SK-N-SH (cell line): ENCODE data around the gene CCDC167. TPM values are rescaled to one million over a fixed set of nuclear protein-coding genes. Genes with fewer than 3 reads are reported as not detected.
A peak's percentile ranks its signal among the peaks of the same experiment; 100 is the strongest.

Experiments
- CTCF ChIA-PET: fragments of 300-600, 350-600 bp; formaldehyde crosslinking; extraction: SDS; loops from one replicate; lab custom pipeline; 2021; lab: Yijun Ruan, JAX
- POLR2A ChIA-PET: fragments of 350-600 bp; sonication (Branson Sonifier 250); formaldehyde crosslinking; extraction: SDS; loops from one replicate; lab custom pipeline; 2020; ENCODE audit warnings: antibody characterized with exemption, inconsistent platforms; lab: Yijun Ruan, JAX
- DNase-seq: peaks from one replicate; pipeline ENCODE4 v3.0.0; 2012
- H2AFZ ChIP-seq: fragments of 200-600 bp; sonication (generic); 2 replicates; pipeline ENCODE4 v1.8.1; 2016; ENCODE audit warnings: antibody characterized with exemption, mild to moderate bottlenecking, low read depth
- H3F3A ChIP-seq: fragments of 200-600 bp; sonication (generic); replicated peaks from 2 replicates; pipeline ENCODE3; 2016; ENCODE audit warnings: antibody characterized with exemption, mild to moderate bottlenecking; ENCODE audit not compliant: insufficient read depth
- H3K27ac ChIP-seq, 2 experiments: fragments of 200-500 bp in 1 of 2; fragments of 200-600 bp in 1 of 2; sonication (Bioruptor generic) in 1 of 2; sonication (generic), shearing (Covaris generic) in 1 of 2; 2 replicates each; pipeline versions ENCODE4 v1.5.1 to v1.6.1; 2014 to 2016; ENCODE audit warnings: low read depth in 2 of 2, inconsistent platforms in 1 of 2, low read length in 1 of 2, mild to moderate bottlenecking in 1 of 2, mixed read lengths in 1 of 2
- H3K27me3 ChIP-seq: fragments of 200-600 bp; sonication (generic), shearing (Covaris generic); 2 replicates; pipeline ENCODE4 v1.6.1; 2016; ENCODE audit warnings: mixed run types; ENCODE audit not compliant: insufficient read depth
- H3K36me3 ChIP-seq, 2 experiments: fragments of 200-500 bp in 1 of 2; fragments of 200-600 bp in 1 of 2; sonication (Bioruptor generic) in 1 of 2; sonication (generic) in 1 of 2; replicated peaks in 1 of 2; 2 replicates each; pipeline versions ENCODE3 to v1.5.1; 2014 to 2016; ENCODE audit warnings: low read length in 1 of 2, mild to moderate bottlenecking in 1 of 2; ENCODE audit not compliant: insufficient read depth in 2 of 2, control insufficient read depth in 1 of 2
- H3K4me1 ChIP-seq, 2 experiments: fragments of 200-500 bp in 1 of 2; fragments of 200-600 bp in 1 of 2; sonication (Bioruptor generic) in 1 of 2; sonication (generic), shearing (Covaris generic) in 1 of 2; 2 replicates each; pipeline versions ENCODE4 v1.5.1 to v1.6.1; 2014 to 2016; ENCODE audit warnings: low read depth in 1 of 2, low read length in 1 of 2, mixed run types in 1 of 2; ENCODE audit not compliant: insufficient read depth in 2 of 2, control insufficient read depth in 1 of 2
- H3K4me2 ChIP-seq: fragments of 200-600 bp; sonication (generic), shearing (Covaris generic); 2 replicates; pipeline ENCODE4 v1.6.1; 2017; ENCODE audit warnings: mixed run types
- H3K4me3 ChIP-seq, 2 experiments: fragments of 200-500 bp in 1 of 2; fragments of 200-600 bp in 1 of 2; sonication (Bioruptor generic) in 1 of 2; sonication (generic), shearing (Covaris generic) in 1 of 2; 2 replicates each; pipeline versions ENCODE4 v1.5.1 to v1.8.1; 2014 to 2016; ENCODE audit warnings: low read depth in 2 of 2, inconsistent platforms in 1 of 2, low read length in 1 of 2, mild to moderate bottlenecking in 1 of 2, mixed read lengths in 1 of 2, moderate library complexity in 1 of 2
- H3K79me2 ChIP-seq: fragments of 200-600 bp; sonication (generic); 2 replicates; pipeline ENCODE4 v1.8.1; 2017; ENCODE audit warnings: mild to moderate bottlenecking; ENCODE audit not compliant: insufficient read depth
- H3K9ac ChIP-seq: fragments of 200-600 bp; sonication (generic); 2 replicates; pipeline ENCODE4 v1.6.1; 2017; ENCODE audit warnings: mixed run types
- H3K9me2 ChIP-seq: fragments of 200-600 bp; sonication (generic); 2 replicates; pipeline ENCODE4 v1.6.1; 2017; ENCODE audit warnings: mixed run types
- H3K9me3 ChIP-seq: fragments of 200-600 bp; sonication (generic); 2 replicates; pipeline ENCODE4 v1.6.1; 2017; ENCODE audit warnings: mixed run types, mild to moderate bottlenecking, moderate library complexity
- H4K20me1 ChIP-seq: fragments of 200-600 bp; sonication (generic); 2 replicates; pipeline ENCODE4 v1.6.1; 2017; ENCODE audit warnings: mild to moderate bottlenecking, mixed run types; ENCODE audit not compliant: insufficient read depth
- CHD2 ChIP-seq: fragments of 150-350 bp; IDR thresholded peaks from 2 replicates; pipeline ENCODE4 v1.6.1; 2018; ENCODE audit warnings: low read length; ENCODE audit not compliant: partially characterized antibody
- CTCF ChIP-seq: fragments of 200-600 bp; sonication (generic); IDR thresholded peaks from 2 replicates; pipeline ENCODE4 v1.6.1; 2017; ENCODE audit warnings: antibody characterized with exemption, mild to moderate bottlenecking, moderate library complexity
- FOSL2 ChIP-seq: IDR thresholded peaks from 2 replicates; pipeline ENCODE4 v1.4.0; 2012; ENCODE audit warnings: low read depth, mild to moderate bottlenecking, moderate library complexity, borderline replicate concordance
- FOXJ3 ChIP-seq: sonication (generic); formaldehyde crosslinking; IDR thresholded peaks from 2 replicates; pipeline ENCODE4 v1.5.1; 2020; ENCODE audit warnings: mild to moderate bottlenecking, missing genetic modification reagents
- MEF2A ChIP-seq: IDR thresholded peaks from 2 replicates; pipeline ENCODE4 v1.4.0; 2012; ENCODE audit warnings: low read depth, borderline replicate concordance
- RAD21 ChIP-seq: IDR thresholded peaks from 2 replicates; pipeline ENCODE4 v1.6.1; 2012; ENCODE audit warnings: mild to moderate bottlenecking, low read length
- RFX5 ChIP-seq: IDR thresholded peaks from 2 replicates; pipeline ENCODE4 v1.6.1; 2012; ENCODE audit warnings: mild to moderate bottlenecking, improper control_type of control experiment, low read length
- SMC3 ChIP-seq: IDR thresholded peaks from 2 replicates; pipeline ENCODE4 v1.6.1; 2012; ENCODE audit warnings: low read depth, low read length, improper control_type of control experiment
- YY1 ChIP-seq: IDR thresholded peaks from 2 replicates; pipeline ENCODE4 v1.4.0; 2012; ENCODE audit warnings: low read depth, mild to moderate bottlenecking
- ZBTB33 ChIP-seq: IDR thresholded peaks from 2 replicates; pipeline ENCODE4 v1.4.0; 2012; ENCODE audit warnings: low read depth, borderline replicate concordance
- WGBS: methylation state at CpG from one replicate; pipeline ENCODE4 v1.1.6; 2017; ENCODE audit warnings: low lambda C conversion rate; 5-methylcytosine and 5-hydroxymethylcytosine counted together
- polyA plus RNA-seq, 3 experiments: library from polyadenylated mRNA; depleted of rRNA; stranded (reverse); fragments of >200 nt; gene quantifications; 2 replicates each; pipeline ENCODE4 v1.2.3, GENCODE V29; 2012
- TF ChIP-seq, protein P1 (sequence below): fragments of 150-350 bp; IDR thresholded peaks from 2 replicates; pipeline ENCODE4 v1.6.1; 2016; ENCODE audit warnings: mild to moderate bottlenecking, low read depth, low read length

The CCDC167 gene
- polyA plus RNA-seq, 1 of the 3 experiments (the other 2 are of a cell fraction): 49.1 TPM

DNA sequence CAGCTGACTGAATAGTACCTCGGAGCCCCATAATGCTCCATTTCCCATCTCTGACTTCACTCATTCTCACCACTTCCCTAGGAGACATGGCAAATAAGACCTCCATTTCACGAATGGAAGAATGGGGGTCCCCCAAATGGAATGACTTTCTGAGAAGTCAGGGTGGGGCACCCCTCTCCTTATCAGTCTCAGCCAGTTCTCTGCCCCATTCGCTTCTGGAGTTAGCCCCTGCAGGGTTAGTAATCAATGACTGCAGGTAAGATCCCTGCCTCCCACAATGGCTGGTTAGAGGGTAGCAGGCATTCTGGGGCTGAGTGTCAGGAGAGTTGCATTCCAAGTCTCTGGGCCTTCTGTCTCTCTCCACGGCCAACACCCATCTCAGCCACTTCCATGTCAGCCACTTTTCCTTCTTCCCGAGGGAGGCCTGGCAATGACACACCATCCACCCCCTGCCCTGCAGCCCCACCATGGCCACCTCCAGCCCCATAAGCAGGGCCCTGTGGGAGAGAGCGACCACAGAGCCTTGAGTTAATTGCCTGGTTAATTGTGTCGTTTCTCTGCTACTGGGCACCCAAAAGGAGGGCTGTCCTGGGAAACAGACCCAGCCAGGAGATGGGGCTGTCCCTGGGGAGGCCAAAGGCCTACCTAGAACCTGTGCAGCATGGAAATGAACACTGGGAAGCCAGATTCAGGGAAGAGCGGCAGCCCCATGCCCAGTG, 13.4 kb downstream of the CCDC167 start (continued):
- no peak for TF ChIP-seq ZBTB33

DNA sequence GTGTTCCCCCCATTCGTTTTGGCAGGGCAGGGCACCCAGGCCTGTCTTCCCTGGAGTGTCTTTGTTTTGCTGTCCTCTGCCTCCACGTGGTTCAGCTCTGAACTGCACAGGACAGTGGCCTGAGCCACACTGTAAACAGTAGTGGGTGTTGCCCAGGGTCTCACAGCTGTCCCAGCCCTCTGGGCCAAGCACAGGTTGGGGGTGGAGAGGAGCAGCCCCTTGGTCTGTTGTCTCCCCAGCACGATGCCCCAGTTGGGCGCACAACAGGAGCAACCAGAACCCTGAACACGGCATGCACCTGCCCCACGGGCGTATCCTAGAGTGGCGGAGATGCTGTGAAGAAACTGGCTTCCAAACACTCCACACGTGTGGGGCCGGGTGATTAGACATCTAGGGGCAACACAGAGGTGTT, 14.4 kb downstream of the CCDC167 start:
- ChIA-PET CTCF (interaction anchor here (0.6 to 10.8 kb wide), 40 partner anchors 10 to 590 kb away, joined by 3 to 116 read pairs (median 3); no protein-coding TSS in a partner anchor), POLR2A (interaction anchor here (0.7 to 0.8 kb wide), 2 partner anchors 63 to 81 kb away, joined by 3 to 5 read pairs; no protein-coding TSS in a partner anchor)
- Histone ChIP-seq H3K79me2 (no peaks in the 10 kb centered on the region), H3K4me3 (no peak overlapping the region), H3K36me3 (peaks cover 0 to 34% of the 10 kb centered on the region in 2 experiments), H4K20me1 (no peaks in the 10 kb centered on the region), H3K27ac (peak overlapping the region in 1 of 2 experiments; percentile 19; a peak in 1 of 4 replicates), H3K9me2 (no peaks in the 10 kb centered on the region), H3K27me3 (no peaks in the 10 kb centered on the region), H3K4me1 (peaks cover 0 to 41% of the 10 kb centered on the region in 2 experiments; a peak in 1 of 4 replicates), H2AFZ (no peak overlapping the region), H3K9me3 (no peaks in the 10 kb centered on the region), H3K9ac (no peak overlapping the region), H3K4me2 (no peak overlapping the region), H3F3A (no peaks in the 10 kb centered on the region)
- peak; percentile 56 for DNase-seq
- TF ChIP-seq FOXJ3 (CRISPR knock-in tag) (no peak), RAD21 (peak; percentile 47), RFX5 (no peak), FOSL2 (no peak), CTCF (peak; percentile 22), SMC3 (peak; percentile 34; the same call in 1 of the 2 replicates), YY1 (no peak), CHD2 (no peak), ZBTB33 (no peak), MEF2A (no peak)
- TF ChIP-seq, protein P1, sequence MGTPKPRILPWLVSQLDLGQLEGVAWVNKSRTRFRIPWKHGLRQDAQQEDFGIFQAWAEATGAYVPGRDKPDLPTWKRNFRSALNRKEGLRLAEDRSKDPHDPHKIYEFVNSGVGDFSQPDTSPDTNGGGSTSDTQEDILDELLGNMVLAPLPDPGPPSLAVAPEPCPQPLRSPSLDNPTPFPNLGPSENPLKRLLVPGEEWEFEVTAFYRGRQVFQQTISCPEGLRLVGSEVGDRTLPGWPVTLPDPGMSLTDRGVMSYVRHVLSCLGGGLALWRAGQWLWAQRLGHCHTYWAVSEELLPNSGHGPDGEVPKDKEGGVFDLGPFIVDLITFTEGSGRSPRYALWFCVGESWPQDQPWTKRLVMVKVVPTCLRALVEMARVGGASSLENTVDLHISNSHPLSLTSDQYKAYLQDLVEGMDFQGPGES: no peak
- 98% methylated on average over 7 of the region's 10 CpGs for WGBS
